Stimulated activated CD4-positive, alpha-beta T cell treated with anti-CD3 and anti-CD28 coated beads, Interleukin-15, amount 100 ng/mL, for 1 hour (primary cell): Measurements from ENCODE around the gene C14orf132.
"Not testable (repeated sequence)": the region's sequence is repeated elsewhere in the genome, so short reads cannot be mapped to it uniquely, and the experiment has no call there.

ENCODE experiments used
- DNase-seq, 2 donors: peaks; one replicate each; pipeline ENCODE4 v3.0.0-alpha.2; 2020; ENCODE audit warnings: low read depth in 1 of 2, low spot score in 1 of 2

C14orf132 gene

GRCh38 chr14:96059519-96060135, 20.5 kb downstream of the C14orf132 start:
- no peak for DNase-seq

- DNase-seq = no peak
Observed at GRCh38 chr14:96060186-96060933, 21.2 kb downstream of the C14orf132 start.

GRCh38 chr14:96062010-96062409, 22.8 kb downstream of the C14orf132 start:
- no peak for DNase-seq

GRCh38 chr14:96062506-96062905, 23.3 kb downstream of the C14orf132 start:
- DNase-seq = no peak

- DNase-seq = no peak
Observed at GRCh38 chr14:96064866-96065265, 25.7 kb downstream of the C14orf132 start.

GRCh38 chr14:96065661-96066459, 26.7 kb downstream of the C14orf132 start:
- no peak for DNase-seq

GRCh38 chr14:96066976-96067375, 27.8 kb downstream of the C14orf132 start:
- DNase-seq = no peak

- no peak for DNase-seq
Observed at GRCh38 chr14:96067985-96068930, 29.1 kb downstream of the C14orf132 start.

- DNase-seq = no peak
Observed at GRCh38 chr14:96069421-96069820, 30.3 kb downstream of the C14orf132 start.

GRCh38 chr14:96071561-96071960, 32.4 kb downstream of the C14orf132 start:
- DNase-seq = no peak

GRCh38 chr14:96072076-96072475, 32.9 kb downstream of the C14orf132 start:
- DNase-seq = no peak

- DNase-seq = no peak
Observed at GRCh38 chr14:96072746-96073145, 33.6 kb downstream of the C14orf132 start.

- DNase-seq = not testable (repeated sequence)
Observed at GRCh38 chr14:96073260-96074039, 34.3 kb downstream of the C14orf132 start.

GRCh38 chr14:96077983-96078624, 38.9 kb downstream of the C14orf132 start:
- no peak for DNase-seq

GRCh38 chr14:96078625-96079016, 39.5 kb downstream of the C14orf132 start:
- no peak for DNase-seq

- DNase-seq = no peak
Observed at GRCh38 chr14:96079066-96079465, 39.9 kb downstream of the C14orf132 start.

- DNase-seq = no peak
Observed at GRCh38 chr14:96080571-96080970, 41.4 kb downstream of the C14orf132 start.

- no peak for DNase-seq
Observed at GRCh38 chr14:96081224-96081623, 42.1 kb downstream of the C14orf132 start.

GRCh38 chr14:96081767-96082400, 42.7 kb downstream of the C14orf132 start:
- DNase-seq = no peak
